Measurements from ENCODE around the gene INPP5A.
"Not testable (repeated sequence)": the region's sequence is repeated elsewhere in the genome, so short reads cannot be mapped to it uniquely, and the experiment has no call there.

Gene INPP5A

GRCh38 chr10:132693676-132694075 lies 156.1 kb downstream of the INPP5A start:
- no peak for DNase-seq (ENCODE audit: low read depth)

GRCh38 chr10:132696204-132696603 lies 158.6 kb downstream of the INPP5A start:
- DNase-seq (ENCODE audit: low read depth) = no peak

GRCh38 chr10:132696728-132697577 lies 159.4 kb downstream of the INPP5A start:
- DNase-seq (ENCODE audit: low read depth) = no peak

DNA sequence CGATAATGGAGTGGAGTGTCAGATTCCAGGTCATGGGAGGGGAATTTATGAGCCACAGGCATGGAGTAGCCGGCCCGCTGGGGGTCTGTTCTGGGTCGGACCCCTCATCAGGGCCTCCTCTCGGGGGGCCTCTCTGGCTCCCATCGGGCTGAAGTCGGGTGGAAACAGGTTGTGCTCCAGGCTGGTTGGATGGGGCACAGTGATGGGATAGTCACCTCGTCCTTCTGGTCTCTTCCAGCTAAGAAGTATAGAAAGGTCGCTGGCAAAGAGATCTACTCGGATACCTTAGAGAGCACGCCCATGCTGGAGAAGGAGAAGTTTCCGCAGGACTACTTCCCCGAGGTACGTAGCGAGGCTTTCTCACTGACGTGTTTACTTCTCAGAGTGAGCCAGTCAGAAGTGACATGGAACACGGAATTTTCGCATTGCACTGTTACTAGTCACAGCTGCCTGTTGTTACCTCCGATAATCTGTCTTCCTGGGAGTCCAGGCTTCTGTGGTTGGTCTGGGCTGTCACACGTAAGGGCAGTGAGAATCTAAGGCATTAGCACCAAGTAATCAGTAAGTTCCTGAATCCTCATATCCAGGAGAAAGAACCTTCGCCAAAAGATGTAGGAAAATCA lies 160.1 kb downstream of the INPP5A start:
- DNase-seq (ENCODE audit: low read depth) = no peak

DNA sequence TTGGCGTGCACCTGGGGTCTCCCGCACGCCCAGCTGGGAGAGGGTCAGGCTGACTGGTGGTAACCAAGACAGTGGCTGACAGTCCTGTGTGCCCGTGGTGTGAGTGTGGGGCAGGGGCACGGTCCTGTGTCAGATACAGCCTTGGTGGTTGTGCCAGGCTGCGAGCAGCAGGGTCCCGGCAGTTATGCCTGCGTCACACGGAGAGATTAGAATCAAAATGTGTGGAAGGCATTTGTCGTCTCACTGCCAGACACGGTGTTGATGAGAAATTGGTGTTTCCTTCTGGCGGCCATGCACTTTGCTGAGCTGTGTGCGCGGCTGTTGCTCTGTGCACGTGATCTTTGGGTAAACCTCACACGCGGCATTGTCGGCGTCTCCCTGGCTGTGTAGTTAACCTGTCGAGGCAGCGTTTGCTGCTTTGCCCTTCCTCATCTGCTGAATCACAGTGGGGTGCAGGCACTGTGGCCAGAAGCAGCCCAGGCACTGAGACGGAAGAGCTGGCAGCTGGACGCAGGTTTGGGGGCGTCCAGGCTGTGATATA lies 160.7 kb downstream of the INPP5A start:
- DNase-seq (ENCODE audit: low read depth) = no peak

DNA sequence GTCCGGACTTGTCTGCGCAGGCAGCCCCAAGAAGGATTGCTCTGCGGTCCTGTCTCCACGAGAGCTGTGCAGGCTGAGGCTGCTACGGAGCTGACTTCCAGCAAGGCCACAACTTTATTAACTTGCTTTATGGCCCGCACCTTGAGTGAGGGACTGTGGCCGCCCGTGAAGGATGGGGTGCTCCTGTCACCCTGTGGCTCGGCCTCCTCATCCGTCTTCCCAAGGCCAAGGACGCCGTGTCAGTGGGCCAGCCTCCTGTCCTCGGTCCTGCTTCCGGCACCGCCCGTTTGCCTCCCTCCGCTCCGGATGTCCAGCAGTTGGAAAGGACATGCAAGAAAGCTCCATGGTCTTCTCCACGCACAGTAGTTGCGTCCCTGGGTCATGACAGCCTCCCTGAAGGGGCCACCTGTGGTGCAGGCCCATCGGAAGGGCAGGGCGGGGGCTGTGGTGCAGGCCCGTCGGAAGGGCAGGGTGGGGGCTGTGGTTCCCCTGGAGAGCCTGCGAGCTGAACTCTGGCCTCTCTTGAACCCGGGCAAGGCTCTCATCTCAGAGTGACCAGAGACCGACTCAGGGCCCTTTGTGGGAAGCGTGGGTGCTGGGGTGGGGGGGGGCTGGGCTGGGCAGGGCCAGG lies 161.3 kb downstream of the INPP5A start:
- DNase-seq (ENCODE audit: low read depth) = no peak

GRCh38 chr10:132699411-132700155 lies 162.0 kb downstream of the INPP5A start:
- no peak for DNase-seq (ENCODE audit: low read depth)

DNA sequence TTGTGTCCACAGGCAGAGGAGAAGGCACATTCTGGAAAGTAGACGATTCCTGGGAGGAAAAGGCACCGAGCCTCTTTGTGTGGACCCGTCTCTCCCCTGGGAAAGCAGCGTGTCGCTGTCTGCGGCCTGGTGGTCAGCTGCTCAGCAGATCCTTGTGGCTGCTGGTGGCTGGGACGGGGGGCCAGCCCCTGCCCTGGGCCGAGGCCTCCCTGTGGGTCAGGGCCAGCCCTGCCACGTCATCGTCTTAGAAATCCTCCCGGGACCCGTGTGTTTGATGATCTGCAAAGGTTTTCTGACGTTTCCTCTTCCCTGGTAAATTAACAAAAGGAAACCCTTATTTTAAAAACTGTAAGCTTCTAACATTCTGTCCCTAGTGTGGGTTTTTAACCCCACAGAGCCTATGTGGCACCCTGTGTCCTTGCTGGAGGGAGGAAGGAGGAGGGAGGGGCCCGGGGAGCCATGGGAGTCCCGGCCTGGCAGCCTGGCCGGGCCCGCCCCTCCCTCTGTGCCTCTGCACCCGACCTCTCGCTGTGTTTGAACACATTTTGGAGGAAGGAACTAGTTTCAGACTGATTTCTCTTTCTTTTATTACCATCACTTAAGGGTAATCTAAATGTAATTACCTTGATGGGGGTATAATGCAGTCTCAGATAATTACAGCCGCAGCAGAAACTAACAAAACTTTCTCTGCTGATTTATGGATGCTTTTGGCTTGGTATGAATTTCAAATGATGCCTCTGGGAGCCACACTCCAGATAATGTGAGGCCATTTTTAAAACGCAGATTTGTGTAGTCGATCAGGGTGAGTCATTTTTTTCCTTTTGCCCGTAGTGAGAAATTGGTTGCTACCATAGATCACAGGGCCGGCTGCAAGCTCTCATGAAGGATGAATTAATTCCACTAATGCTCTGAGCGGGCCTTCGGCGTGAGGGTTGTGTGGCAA lies 162.8 kb downstream of the INPP5A start:
- DNase-seq (ENCODE audit: low read depth) = no peak

GRCh38 chr10:132701099-132701845 lies 163.7 kb downstream of the INPP5A start:
- no peak for DNase-seq (ENCODE audit: low read depth)

DNA sequence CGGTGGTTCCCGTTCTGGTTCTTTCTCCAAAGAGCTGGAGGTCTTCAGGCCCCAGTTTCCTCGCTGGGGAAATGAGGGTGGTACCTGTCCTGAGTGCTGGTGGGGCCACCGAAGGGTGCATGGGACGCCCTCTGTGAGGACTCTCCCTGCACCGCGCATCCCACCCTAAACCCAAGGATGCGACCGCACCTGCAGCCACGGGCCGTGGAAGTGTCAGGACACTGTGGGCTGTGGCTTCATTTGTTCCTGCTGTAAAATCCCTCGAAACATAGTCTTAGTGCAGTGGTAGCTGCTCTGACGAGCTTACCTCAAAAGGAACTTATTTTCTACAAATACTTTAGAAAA lies 164.2 kb downstream of the INPP5A start:
- DNase-seq (ENCODE audit: low read depth) = no peak

DNA sequence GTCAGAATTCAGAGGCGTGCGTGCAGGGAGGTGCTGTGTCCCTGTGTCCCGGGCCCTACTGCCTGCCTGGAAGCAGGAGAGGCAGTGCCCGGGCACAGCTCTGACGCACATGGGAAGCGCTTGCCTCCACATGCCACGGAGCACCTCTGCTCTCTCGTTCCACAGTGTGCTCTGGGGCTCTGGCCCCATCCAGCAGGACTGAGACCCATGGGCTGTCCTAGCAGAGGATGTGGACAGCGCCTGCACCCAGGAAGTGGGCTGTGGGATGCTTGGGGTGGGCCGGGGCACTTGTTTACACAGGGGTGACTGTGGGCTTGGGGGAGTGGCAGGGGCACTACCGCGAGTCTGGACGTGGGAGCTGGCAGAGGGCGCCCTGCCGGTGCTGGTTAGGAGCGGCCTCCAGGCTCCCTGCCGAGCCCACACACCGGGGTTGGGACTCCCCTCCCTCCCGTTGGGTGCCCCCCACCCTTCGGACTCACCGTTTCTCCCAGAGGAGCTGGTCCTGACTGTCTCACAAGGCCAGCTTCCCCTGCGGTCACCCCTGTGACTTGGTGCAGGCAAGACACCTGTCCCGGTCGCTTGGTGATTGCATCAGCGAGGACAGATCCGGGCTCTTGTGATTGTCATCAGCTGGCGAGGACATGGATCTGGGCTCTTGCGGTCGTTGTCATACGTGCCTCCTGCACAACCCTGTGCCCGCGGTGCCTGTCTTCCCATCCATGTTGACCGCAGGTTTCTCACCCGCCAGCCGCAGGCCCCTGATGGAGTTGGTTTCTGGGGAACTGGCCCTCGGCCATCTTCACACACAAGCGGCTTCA lies 165.2 kb downstream of the INPP5A start:
- DNase-seq (ENCODE audit: low read depth) = no peak

DNA sequence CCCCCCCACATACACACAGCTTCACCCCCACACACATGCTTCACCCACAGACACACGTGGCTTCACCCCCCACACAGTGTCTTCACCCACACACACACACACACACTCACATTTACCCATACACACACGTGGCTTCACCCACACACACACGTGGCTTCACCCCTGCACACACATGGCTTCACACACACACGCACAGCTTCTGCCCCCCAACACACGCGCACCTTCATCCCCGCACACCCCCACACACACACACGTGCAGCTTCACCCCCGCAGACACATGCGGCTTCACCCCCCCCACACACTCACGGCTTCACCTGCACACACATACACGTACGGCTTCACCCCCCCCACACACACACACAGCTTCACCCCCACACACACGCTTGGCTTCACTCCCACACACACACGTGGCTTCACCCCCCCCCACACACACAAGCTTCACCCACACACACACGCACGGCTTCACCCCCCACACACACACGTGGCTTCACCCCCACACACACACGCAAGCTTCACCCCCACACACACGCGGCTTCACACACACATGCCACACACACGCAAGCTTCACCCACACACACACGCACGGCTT lies 165.9 kb downstream of the INPP5A start:
- no peak for DNase-seq (ENCODE audit: low read depth)

DNA sequence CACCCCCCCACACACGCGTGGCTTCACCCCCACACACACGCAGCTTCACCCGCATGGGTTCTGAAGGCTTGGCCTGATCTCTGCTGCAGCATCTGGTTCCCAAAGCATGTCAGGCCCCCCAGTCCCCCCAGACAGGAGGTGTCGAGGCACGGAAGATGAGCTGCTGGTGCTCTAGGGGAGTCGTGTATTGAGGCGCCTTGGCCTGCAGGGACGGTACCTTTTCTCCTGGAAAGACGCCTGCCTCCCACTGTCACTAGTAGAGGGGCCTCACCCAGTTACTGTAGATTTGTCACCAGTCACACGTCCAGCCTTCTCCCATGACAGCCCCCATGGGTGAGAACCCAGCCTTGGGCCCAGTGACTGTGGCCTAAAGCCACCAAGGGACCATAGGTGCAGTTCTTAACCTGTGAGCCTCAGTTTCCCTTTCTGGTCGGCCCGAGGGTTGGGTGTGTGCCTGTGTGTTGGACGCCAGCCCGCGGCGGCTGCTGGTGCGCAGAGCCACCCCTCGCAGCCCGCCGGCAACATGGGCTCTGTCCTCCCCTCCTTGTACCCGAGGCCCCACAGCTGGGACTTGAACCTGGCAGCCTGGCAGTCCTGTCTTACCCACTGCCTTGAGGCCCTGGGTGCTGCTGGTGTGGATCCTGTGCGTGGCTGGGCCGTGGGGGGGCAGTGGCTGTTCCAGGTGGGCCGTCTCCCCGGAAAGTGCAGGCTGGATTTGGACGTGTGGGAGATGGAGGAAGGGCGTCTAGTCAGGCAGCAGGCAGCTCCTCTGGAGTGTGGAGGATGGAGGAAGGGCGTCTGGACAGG lies 166.6 kb downstream of the INPP5A start:
- DNase-seq (ENCODE audit: low read depth) = no peak

DNA sequence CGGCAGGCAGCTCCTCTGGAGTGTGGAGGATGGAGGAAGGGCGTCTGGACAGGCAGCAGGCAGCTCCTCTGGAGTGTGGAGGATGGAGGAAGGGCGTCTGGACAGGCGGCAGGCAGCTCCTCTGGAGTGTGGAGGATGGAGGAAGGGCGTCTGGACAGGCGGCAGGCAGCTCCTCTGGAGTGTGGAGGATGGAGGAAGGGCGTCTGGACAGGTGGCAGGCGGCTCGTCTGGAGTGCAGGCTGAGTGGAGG lies 167.2 kb downstream of the INPP5A start:
- DNase-seq (ENCODE audit: low read depth) = not testable (repeated sequence)

DNA sequence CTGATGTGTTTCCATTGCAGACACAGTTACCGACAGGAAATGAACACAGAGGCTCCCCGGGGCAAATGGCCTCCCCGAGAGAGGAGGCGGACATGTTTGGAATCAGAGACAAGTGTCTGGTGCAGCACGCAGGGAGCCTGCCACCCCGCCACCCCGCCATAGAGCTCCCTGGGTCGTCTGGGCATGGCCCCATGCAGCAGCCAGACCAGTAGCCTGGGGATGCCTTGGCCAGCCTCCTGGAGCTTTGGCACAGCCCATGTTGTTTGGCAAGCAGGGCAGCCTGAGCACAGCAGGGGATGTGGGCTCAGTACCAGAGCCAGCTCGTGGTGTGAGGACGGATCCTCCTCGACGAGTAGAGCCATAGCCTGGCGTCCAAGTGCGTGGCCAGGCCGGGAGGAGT lies 167.6 kb downstream of the INPP5A start:
- no peak for DNase-seq (ENCODE audit: low read depth)

- DNase-seq (ENCODE audit: low read depth) = no peak
Observed at GRCh38 chr10:132705943-132706342, 168.4 kb downstream of the INPP5A start.

- no peak for DNase-seq (ENCODE audit: low read depth)
Observed at GRCh38 chr10:132706701-132707100, 169.1 kb downstream of the INPP5A start.

DNA sequence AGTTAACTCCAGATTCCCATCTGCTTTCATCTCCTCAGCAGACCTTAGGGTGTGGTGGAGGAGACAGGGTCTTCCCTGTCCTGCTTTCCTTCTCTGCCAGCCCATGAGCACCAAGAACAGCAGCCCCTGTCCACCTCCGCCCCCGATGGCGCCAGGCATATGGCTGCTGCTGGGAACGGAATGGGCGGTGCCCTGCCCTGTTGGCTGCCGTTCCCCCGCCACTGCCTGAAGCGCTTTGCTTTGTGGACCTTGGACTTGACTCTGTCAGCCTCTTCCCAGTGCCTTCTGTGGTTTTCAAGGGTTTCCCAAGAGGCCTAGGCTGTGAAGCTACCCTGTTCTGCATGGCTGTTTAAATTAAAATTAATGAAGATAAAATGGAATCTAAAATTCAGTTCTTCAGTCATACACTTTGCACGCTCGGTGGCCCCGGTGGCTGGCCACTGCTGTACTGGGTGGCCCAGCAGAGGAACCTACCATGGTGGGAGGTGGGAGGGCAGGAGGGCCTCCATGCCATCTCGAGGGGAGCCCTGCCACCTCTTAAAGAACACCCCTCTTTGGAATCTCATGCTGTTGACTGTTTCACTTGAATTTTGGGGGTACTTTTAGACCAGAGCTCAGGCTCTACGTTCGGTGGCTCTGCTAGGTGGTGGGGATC lies 169.7 kb downstream of the INPP5A start:
- no peak for DNase-seq (ENCODE audit: low read depth)
